HG03571 (cell line): Measurements from ENCODE around the gene MSRB1.
A peak's percentile ranks its signal among the peaks of the same experiment; 100 is the strongest.
"Not testable (repeated sequence)": the region's sequence is repeated elsewhere in the genome, so short reads cannot be mapped to it uniquely, and the experiment has no call there.

ENCODE experiments used
- ATAC-seq: cut with Tn5 transposase; IDR thresholded peaks from one replicate; pipeline ENCODE4 v1.9.1; 2021; ENCODE audit not compliant: unreplicated experiment

MSRB1 gene

GRCh38 chr16:1941162-1942046, 1.6 kb downstream of the MSRB1 start:
- ATAC-seq: no peak

- ATAC-seq: no peak
Measured at GRCh38 chr16:1940273-1941161, 2.5 kb downstream of the MSRB1 start.

GRCh38 chr16:1939833-1940232, 3.2 kb downstream of the MSRB1 start:
- ATAC-seq: not testable (repeated sequence)

- no peak for ATAC-seq
Measured at GRCh38 chr16:1938910-1939309, 4.1 kb downstream of the MSRB1 start.

GRCh38 chr16:1938316-1938715, 4.7 kb downstream of the MSRB1 start:
- ATAC-seq: no peak

- no peak for ATAC-seq
Measured at GRCh38 chr16:1936945-1937479, 6.0 kb downstream of the MSRB1 start.

- no peak for ATAC-seq
Measured at GRCh38 chr16:1933097-1933661, 9.8 kb downstream of the MSRB1 start.

DNA sequence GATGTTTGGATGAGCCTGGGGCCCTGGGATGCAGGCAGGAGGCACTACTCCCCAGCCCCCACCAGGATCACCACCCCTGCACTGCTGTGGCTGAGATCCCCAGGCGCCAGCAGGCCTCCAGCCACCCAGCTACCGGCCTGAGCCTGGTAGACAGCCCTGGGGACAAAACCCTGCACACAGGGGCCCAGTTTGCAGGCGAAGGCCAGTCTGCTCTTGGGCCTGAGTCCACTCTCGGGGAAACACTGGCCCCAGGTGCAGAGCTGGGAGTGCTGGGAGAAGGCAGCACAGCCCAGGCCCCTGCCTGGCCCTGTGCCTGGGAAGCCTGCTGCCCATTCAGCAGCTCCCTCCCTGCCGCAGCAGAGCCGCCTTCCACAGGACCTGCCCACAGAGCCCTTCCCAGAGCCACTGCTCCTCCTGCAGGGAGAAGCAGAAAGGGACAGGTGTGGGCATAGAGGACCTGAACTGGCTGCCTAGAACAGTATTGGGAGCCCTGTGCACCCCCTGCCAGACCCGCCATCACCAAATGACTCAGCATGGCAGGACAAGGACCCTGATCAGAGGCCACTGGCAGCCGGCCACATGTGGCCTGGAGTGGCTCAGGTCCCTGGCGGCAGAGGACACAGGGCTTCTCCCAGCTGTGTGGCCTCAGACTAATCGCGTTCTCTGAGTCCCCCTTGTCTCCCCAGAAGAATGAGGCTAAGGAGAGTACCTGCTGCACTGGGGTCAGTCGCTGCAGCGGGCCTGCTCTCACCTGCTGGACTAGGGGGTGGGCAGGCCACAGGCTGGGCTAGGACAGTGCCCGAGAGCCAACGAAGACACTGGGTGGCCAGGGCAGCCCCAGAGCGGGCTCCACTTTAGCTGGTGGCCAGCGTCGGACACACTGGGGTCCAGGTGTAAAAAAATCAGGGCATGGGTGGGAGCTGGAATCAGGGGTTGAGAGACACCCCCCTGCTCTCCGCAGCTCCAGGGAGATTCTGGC, 10.7 kb downstream of the MSRB1 start:
- ATAC-seq: no peak

DNA sequence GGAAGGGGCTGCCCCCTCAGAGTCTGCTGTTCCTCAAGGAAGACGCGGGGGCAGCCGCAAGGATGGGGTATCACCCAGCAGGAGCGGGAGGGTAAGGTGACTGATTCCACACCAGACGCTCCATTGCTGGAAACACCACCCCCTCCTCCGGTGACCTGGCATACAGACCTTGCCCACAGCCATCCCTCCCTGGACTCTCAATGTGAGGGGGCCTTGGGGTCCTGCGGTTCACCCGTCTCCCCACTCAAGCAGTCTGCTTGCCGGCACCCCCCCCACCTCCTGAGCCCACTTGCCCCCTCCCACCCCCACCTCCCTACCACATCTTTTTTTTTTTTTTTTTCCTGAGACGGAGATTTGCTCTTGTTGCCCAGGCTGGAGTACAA, 12.7 kb downstream of the MSRB1 start:
- ATAC-seq: no peak

DNA sequence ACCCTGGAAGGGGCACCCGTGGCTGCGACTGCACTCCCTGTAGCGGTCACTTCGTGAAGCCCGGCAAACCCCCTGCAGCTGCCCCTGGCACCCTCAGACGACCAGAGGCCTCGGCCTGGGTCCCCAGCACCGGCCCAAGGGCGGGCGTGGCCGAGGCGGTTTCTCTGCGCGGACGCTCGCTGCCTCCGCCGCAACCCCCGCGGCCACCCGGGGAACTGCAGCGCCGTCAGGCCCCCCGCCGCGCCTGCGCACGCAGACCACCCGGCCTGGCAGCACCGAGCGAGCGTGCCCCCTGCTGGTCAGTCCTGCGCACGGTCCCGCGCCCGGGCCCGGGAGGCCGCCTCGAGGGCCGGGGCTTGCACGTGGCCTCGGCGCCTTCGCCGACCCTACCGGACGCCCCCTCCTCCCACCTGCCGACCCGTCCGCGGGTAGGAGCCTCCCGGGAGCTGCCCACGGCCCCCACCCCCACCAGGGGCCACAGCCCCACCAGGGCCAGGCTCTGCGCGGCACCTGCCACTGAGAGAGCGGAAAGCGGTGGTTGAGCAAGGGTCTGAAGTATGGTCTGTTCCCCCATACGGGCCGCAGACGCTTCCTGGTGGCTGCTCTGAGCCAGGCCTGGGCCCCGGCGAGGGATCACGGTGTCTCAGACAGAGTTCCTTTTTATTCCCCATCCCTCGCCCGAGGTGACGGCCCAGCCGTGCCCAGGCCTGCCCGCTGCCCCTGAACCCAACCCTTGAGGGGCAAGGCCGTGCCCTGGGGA, 13.2 kb downstream of the MSRB1 start:
- ATAC-seq: peak; percentile 77

DNA sequence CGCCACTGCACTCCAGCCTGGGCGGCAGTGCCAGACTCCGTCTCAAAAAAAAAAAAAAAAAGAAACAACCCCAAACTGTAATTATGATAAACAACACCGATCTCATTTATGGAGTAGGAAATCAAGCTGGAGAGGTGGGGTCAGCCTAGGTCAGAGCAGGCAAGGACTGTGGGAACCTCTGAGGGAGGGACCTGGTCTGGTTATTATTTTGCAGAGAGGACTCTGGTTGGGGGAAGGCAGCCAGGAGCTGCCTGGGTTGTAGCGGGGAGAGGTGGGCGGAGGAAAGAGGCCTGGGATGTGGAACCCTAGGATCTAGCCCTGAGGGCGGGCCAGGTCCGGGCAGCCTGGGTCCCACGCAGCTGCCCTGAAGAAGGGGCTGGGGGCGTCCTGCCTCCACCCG, 13.9 kb downstream of the MSRB1 start:
- ATAC-seq: no peak

DNA sequence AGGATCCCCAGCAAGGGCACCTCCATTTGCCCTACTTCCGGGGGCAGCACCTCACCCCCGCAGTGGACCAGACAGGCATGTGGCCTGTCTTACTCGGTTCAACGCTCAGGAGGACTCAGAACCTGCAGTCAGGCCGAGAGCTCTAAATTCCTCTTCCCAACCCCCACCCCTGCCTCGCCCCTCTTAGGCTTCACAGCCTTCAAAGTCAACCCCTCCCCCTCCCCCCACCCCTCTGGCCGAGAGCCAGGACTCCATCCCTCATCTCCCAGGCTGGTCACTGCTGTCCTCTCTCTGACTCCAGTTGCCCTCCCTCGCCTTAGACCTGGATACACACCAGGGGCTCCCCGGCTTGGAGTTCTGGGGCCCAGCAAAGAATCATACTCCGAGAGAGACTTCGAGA, 16.7 kb downstream of the MSRB1 start:
- no peak for ATAC-seq

DNA sequence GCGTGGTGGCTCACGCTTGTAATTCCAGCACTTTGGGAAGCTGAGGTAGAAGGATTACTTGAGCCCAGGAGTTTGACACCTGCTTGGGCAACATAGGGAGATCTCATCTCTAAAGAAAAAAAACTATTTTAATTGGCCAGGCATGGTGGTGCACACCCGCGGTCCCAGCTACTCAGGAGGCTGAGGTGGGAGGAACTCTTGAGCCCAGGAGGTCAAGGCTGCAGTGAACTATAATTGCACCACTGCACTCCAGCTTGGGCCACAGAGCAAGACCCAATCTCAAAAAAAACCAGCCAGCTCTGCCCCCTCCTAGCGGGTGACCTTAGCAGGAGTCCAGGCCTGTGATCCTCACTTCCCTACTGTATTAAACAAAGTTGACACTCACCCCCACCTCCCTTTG, 18.9 kb downstream of the MSRB1 start:
- no peak for ATAC-seq

DNA sequence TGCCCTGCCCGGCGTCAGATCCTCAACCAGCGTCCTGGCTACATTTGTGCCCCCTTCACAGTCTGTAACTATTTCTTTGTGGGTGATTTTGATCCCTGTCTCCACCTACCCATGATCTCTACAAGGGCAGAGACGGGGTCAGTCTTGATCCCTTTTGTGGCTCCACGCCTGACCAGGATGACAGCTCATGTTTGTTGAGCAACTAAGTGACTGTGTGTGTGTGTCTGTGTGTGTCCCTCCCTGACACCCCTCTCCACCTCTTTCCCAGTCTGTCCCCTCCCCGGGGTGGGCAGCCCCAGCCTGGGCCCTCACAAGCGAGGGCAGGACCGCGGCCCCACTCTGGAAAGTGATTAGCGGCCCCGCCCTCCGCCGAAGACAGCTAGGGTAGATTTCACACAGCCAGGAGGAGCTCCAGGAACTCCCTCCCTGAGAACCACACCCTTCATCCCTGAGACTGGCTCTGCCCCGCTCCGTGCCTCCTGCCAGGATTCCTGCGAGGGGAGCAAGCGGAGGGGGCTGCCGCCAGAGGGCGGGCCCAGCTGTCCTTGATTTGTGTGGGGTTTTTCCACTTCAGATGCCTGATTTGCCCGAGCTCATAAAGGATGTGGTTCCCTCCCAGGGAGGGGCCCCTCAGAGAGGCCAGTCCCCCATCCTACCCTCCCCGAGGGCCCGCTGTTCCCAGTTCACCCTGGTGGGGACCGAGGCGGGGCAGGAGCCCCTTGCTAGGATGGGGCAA, 19.5 kb downstream of the MSRB1 start:
- no peak for ATAC-seq

DNA sequence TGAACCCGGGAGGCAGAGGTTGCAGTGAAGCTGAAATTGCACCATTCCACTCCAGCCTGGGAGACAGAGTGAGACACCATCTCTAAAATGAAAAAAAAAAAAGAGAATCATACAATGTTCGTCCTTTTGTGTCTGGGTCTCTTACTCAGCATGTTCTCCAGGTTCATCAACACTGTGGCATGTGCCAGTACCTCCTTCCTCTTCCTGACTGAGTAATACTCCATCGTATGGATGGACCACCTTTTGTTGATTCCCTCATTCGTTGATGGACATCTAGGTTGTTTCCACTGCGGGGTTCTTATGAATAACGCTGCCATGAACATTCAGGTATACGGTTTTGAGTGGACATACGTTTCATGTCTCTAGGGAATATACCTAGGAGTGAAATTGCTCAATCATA, 20.6 kb downstream of the MSRB1 start:
- ATAC-seq: no peak

GRCh38 chr16:1920727-1921171, 22.2 kb downstream of the MSRB1 start:
- ATAC-seq: no peak

DNA sequence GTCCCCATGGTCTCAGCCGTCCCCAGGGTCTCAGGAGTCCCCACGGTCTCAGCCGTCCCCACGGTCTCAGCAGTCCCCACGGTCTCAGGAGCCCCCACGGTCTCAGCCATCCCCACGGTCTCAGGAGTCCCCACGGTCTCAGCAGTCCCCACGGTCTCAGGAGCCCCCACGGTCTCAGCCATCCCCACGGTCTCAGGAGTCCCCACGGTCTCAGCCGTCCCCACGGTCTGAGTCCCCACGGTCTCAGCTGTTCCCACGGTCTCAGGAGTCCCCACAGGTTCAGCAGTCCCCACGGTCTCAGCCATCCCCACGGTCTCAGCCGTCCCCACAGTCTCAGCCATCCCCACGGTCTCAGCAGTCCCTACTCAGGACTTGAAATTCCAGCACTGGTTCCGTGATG, 22.9 kb downstream of the MSRB1 start:
- not testable (repeated sequence) for ATAC-seq

- ATAC-seq: no peak
Measured at GRCh38 chr16:1919327-1919998, 23.5 kb downstream of the MSRB1 start.
